Measurements from ENCODE around the gene AGRN. TPM values are rescaled to one million over a fixed set of nuclear protein-coding genes. Genes with fewer than 3 reads are reported as not detected.

AGRN gene
- total RNA-seq, 1 experiment from 2014 or later = 134 TPM

GRCh38 chr1:1038694-1039093 lies 18.8 kb downstream of the AGRN start:
- no peak for DNase-seq (ENCODE audit: low read depth, low spot score)
- H3K9ac ChIP-seq (ENCODE audit: low read length) = no peak overlapping the region
- H4K20me1 ChIP-seq (ENCODE audit: insufficient read depth) = no peaks in the 10 kb centered on the region
- no peak overlapping the region for H2AFZ ChIP-seq (ENCODE audit: low read depth, low read length, poor library complexity, severe bottlenecking)
- no TSS peak for BruUV-seq (replicated peaks)
- ATAC-seq = no peak
- no peak overlapping the region for H3K4me3 ChIP-seq (replicated peaks in 1 of 2; ENCODE audit: low read depth in 1 of 2, low read length in 2 of 2)
- no peaks in the 10 kb centered on the region for H3K9me3 ChIP-seq (ENCODE audit: control insufficient read depth in 1 of 2, insufficient read depth in 1 of 2, low read depth in 1 of 2, low read length in 2 of 2)
- peaks cover 7 to 18% of the 10 kb centered on the region in 2 experiments; a peak in 3 of 4 replicates for H3K4me1 ChIP-seq (ENCODE audit: control insufficient read depth in 1 of 2, insufficient read depth in 2 of 2, low read length in 2 of 2)
- no peaks in the 10 kb centered on the region for H3K9me2 ChIP-seq (ENCODE audit: insufficient read depth)
- ChIA-PET CTCF (interaction anchor here (1.4 kb wide), 1 partner anchor 54 kb away, joined by 3 read pairs; no protein-coding TSS in a partner anchor), RAD21 (ENCODE audit: low non-redundant PET in 1 of 2, low total read pairs in 2 of 2, uncharacterized antibody in 2 of 2, unreplicated experiment in 2 of 2) (no interaction called here), POLR2A (no interaction called here)
- no peak overlapping the region for H3K4me2 ChIP-seq (ENCODE audit: low read length)
- peaks cover 57% of the 10 kb centered on the region for H3K79me2 ChIP-seq (ENCODE audit: insufficient read depth, low read length)
- H3K27me3 ChIP-seq (ENCODE audit: insufficient read depth, low read length) = no peaks in the 10 kb centered on the region
- H3K27ac ChIP-seq (ENCODE audit: low read depth, low read length) = no peak overlapping the region
- peaks cover 4 to 34% of the 10 kb centered on the region in 2 experiments; a peak in 2 of 4 replicates for H3K36me3 ChIP-seq (ENCODE audit: control insufficient read depth in 1 of 2, insufficient read depth in 2 of 2, low read length in 2 of 2)
- intact Hi-C loops (cut with micrococcal nuclease) = no loop called here
- TF ChIP-seq EZH2phosphoT487 (IDR thresholded peaks at IDR 0.05; ENCODE audit: borderline replicate concordance) (no peak), SIN3A (IDR thresholded peaks at IDR 0.05; ENCODE audit: low read depth) (no peak), CEBPB (IDR thresholded peaks at IDR 0.05; ENCODE audit: low read depth) (no peak), POLR2AphosphoS5 (IDR thresholded peaks at IDR 0.05; ENCODE audit: low read depth, low read length) (no peak), CBX3 (IDR thresholded peaks at IDR 0.05; ENCODE audit: low read depth) (no peak), ZBTB33 (IDR thresholded peaks at IDR 0.05; ENCODE audit: extremely low read depth, insufficient replicate concordance, low read length) (no peak), MAX (IDR thresholded peaks at IDR 0.05) (no peak), EZH2 (IDR thresholded peaks at IDR 0.05) (no peak), ELF1 (IDR thresholded peaks at IDR 0.05; ENCODE audit: borderline replicate concordance, low read depth) (no peak), SP1 (IDR thresholded peaks at IDR 0.05; ENCODE audit: low read depth) (no peak), CTCF (IDR thresholded peaks at IDR 0.05 in 2 of 3, conservative IDR thresholded peaks at IDR 0.05 in 1 of 3; ENCODE audit: borderline replicate concordance in 1 of 3, insufficient read depth in 1 of 3, low read depth in 2 of 3, low read length in 2 of 3) (no peak)

Measured in HCT116 (cell line).